ENCODE results near the gene WFDC8. TPM values are rescaled to one million over a fixed set of nuclear protein-coding genes. Genes with fewer than 3 reads are reported as not detected.

WFDC8 gene
- total and polyA plus RNA-seq, 2 donors (not counting 3 experiments of a cell fraction or from before 2014, with no cell fraction given), result not detected

GRCh38 chr20:45502561-45502960 lies 76.5 kb downstream of the WFDC8 start:
- no TSS peak for BruUV-seq (replicated peaks)
- TF ChIP-seq MYC (IDR thresholded peaks at IDR 0.05; ENCODE audit: low read depth, low read length), result no peak
- no peak for TF ChIP-seq MAX (IDR thresholded peaks at IDR 0.05; ENCODE audit: insufficient read depth, insufficient read length)
- FAIRE-seq, result no peak
- Histone ChIP-seq H3K36me3 (ENCODE audit: control insufficient read depth in 2 of 2, extremely low read depth in 1 of 2, insufficient read depth in 2 of 2, low read length in 2 of 2) (no peaks in the 10 kb centered on the region), H3K9me3 (replicated peaks; ENCODE audit: control insufficient read depth, insufficient read depth, low read length) (no peaks in the 10 kb centered on the region), H3K79me2 (ENCODE audit: control insufficient read depth, insufficient read depth, low read length) (no peaks in the 10 kb centered on the region), H3K27me3 (ENCODE audit: control insufficient read depth in 2 of 2, insufficient read depth in 2 of 2, low read length in 2 of 2) (peaks cover 3% of the 10 kb centered on the region in 2 experiments), H3K4me3 (replicated peaks in 1 of 3; ENCODE audit: insufficient read depth in 1 of 3, low read depth in 1 of 3, low read length in 3 of 3) (no peak overlapping the region), H3K27ac (ENCODE audit: insufficient read depth, low read depth, low read length) (no peak overlapping the region), H4K20me1 (replicated peaks; ENCODE audit: control insufficient read depth, extremely low read depth, insufficient read depth, low read length) (no peaks in the 10 kb centered on the region), H3K4me2 (ENCODE audit: insufficient read depth, low read length) (no peak overlapping the region), H2AFZ (ENCODE audit: low read depth, low read length) (no peak overlapping the region), H3K4me1 (ENCODE audit: control insufficient read depth, extremely low read depth, insufficient read depth, low read length) (no peaks in the 10 kb centered on the region), H3K9me1 (replicated peaks; ENCODE audit: control insufficient read depth, extremely low read depth, insufficient read depth, low read length) (no peaks in the 10 kb centered on the region), H3K9ac (replicated peaks; ENCODE audit: extremely low read depth, insufficient read depth, low read length) (no peak overlapping the region)
- intact Hi-C loops (cut with micrococcal nuclease) (no loop called here), dilution Hi-C loops (cut with MboI; ENCODE audit: extremely low pct_ligation_motif_present, low sequenced_read_pairs) (no loop called here)
- DNase-seq (ENCODE audit: low read depth, low spot score), result no peak
- ChIA-PET CTCF (interaction anchor here (1.0 kb wide), 1 partner anchor 129 kb away, joined by 3 read pairs; no protein-coding TSS in a partner anchor), POLR2A (no interaction called here)

Small RNAs within 50 kb of the gene (small RNA-seq; reads per million reads assigned to genes)
- gene AL031663.1 (ENCODE audit: insufficient read depth, insufficient read length, low read depth, low replicate concordance) (not detected), gene HSPD1P21 (ENCODE audit: insufficient read depth, insufficient read length, low read depth, low replicate concordance) (not detected), gene RNA5SP485 (ENCODE audit: insufficient read depth, insufficient read length, low read depth, low replicate concordance) (not detected)

Other genes with a start within 250 kb of the WFDC8 start
- 28.7 and 32.0 TPM in 2 replicates for gene SDC4, start 230.9 kb downstream of the WFDC8 start, total RNA-seq
- gene SDC4, start 230.9 kb downstream of the WFDC8 start, polyA plus RNA-seq, result 23.1 and 26.3 TPM in 2 replicates
- 22.3 and 27.4 TPM in 2 replicates for gene SYS1, start 216.1 kb downstream of the WFDC8 start, total RNA-seq
- gene SYS1, start 216.1 kb downstream of the WFDC8 start, polyA plus RNA-seq, result 79.6 and 91.8 TPM in 2 replicates
- not detected in 2 replicates for gene TP53TG5, start 201.0 kb downstream of the WFDC8 start, total RNA-seq
- gene TP53TG5, start 201.0 kb downstream of the WFDC8 start, polyA plus RNA-seq, result not detected in 2 replicates
- 15.6 and 16.3 TPM in 2 replicates for gene DBNDD2, start 171.0 kb downstream of the WFDC8 start, total RNA-seq
- 27.9 and 28.7 TPM in 2 replicates for gene DBNDD2, start 171.0 kb downstream of the WFDC8 start, polyA plus RNA-seq
- 92.7 and 96.8 TPM in 2 replicates for gene PIGT, start 163.1 kb downstream of the WFDC8 start, total RNA-seq
- 143 and 162 TPM in 2 replicates for gene PIGT, start 163.1 kb downstream of the WFDC8 start, polyA plus RNA-seq
- not detected in 2 replicates for gene WFDC2, start 109.5 kb downstream of the WFDC8 start, total RNA-seq
- gene WFDC2, start 109.5 kb downstream of the WFDC8 start, polyA plus RNA-seq, result 0.22 TPM in 1 of 2 replicates, not detected in the other
- not detected in 2 replicates for gene SPINT3, start 63.7 kb downstream of the WFDC8 start, total RNA-seq
- gene SPINT3, start 63.7 kb downstream of the WFDC8 start, polyA plus RNA-seq, result not detected in 2 replicates
- not detected in 2 replicates for gene WFDC6, start 39.8 kb downstream of the WFDC8 start, total RNA-seq
- gene WFDC6, start 39.8 kb downstream of the WFDC8 start, polyA plus RNA-seq, result not detected in 2 replicates
- gene EPPIN, start 31.9 kb downstream of the WFDC8 start, total RNA-seq, result not detected in 2 replicates
- not detected in 2 replicates for gene EPPIN, start 31.9 kb downstream of the WFDC8 start, polyA plus RNA-seq
- gene WFDC10A, start 50.5 kb upstream of the WFDC8 start, total RNA-seq, result not detected in 2 replicates
- not detected in 2 replicates for gene WFDC10A, start 50.5 kb upstream of the WFDC8 start, polyA plus RNA-seq
- not detected in 2 replicates for gene WFDC9, start 52.0 kb upstream of the WFDC8 start, total RNA-seq
- not detected in 2 replicates for gene WFDC9, start 52.0 kb upstream of the WFDC8 start, polyA plus RNA-seq
- gene WFDC11, start 91.0 kb upstream of the WFDC8 start, total RNA-seq, result not detected in 2 replicates
- not detected in 2 replicates for gene WFDC11, start 91.0 kb upstream of the WFDC8 start, polyA plus RNA-seq
- not detected in 2 replicates for gene WFDC13, start 122.8 kb upstream of the WFDC8 start, total RNA-seq
- gene WFDC13, start 122.8 kb upstream of the WFDC8 start, polyA plus RNA-seq, result not detected in 2 replicates
- gene WFDC10B, start 125.7 kb upstream of the WFDC8 start, total RNA-seq, result not detected in 2 replicates
- not detected in 2 replicates for gene WFDC10B, start 125.7 kb upstream of the WFDC8 start, polyA plus RNA-seq
- gene SPINT4, start 143.1 kb upstream of the WFDC8 start, total RNA-seq, result not detected in 2 replicates
- not detected in 2 replicates for gene SPINT4, start 143.1 kb upstream of the WFDC8 start, polyA plus RNA-seq
- not detected in 2 replicates for gene WFDC3, start 212.6 kb upstream of the WFDC8 start, total RNA-seq
- 0.39 TPM in 1 of 2 replicates, not detected in the other for gene WFDC3, start 212.6 kb upstream of the WFDC8 start, polyA plus RNA-seq
- gene DNTTIP1, start 212.7 kb upstream of the WFDC8 start, total RNA-seq, result 31.9 and 33.7 TPM in 2 replicates
- 38.4 and 40.5 TPM in 2 replicates for gene DNTTIP1, start 212.7 kb upstream of the WFDC8 start, polyA plus RNA-seq
- 108 and 129 TPM in 2 replicates for gene UBE2C, start 233.4 kb upstream of the WFDC8 start, total RNA-seq
- 130 and 135 TPM in 2 replicates for gene UBE2C, start 233.4 kb upstream of the WFDC8 start, polyA plus RNA-seq
- gene TNNC2, start 248.0 kb upstream of the WFDC8 start, total RNA-seq, result not detected in 2 replicates
- gene TNNC2, start 248.0 kb upstream of the WFDC8 start, polyA plus RNA-seq, result 0.19 and 0.26 TPM in 2 replicates

All from endothelial cell of umbilical vein (primary cell).